ENCODE results near the gene LAMA3. TPM values are rescaled to one million over a fixed set of nuclear protein-coding genes. Genes with fewer than 3 reads are reported as not detected.

The LAMA3 gene
- under 1 TPM; 0.11 to 0.24 TPM for total RNA-seq

GRCh38 chr18:23689031-23689615 is at the start of gene LAMA3:
LAMA3 (plus strand) TSS chr18:23689453; CDS start chr18:23689684, 231 bp downstream.
- Mint-ChIP-seq H3K4me3 (peak within 1 kb of the TSS; percentile 57), H3K9me3 (no peaks in the 10 kb centered on the region), H3K27me3 (peaks cover 40% of the 10 kb centered on the region), H3K36me3 (ENCODE audit: low read depth) (no peaks in the 10 kb centered on the region), H3K27ac (no peak within 1 kb of the TSS), H3K4me1 (no peaks in the 10 kb centered on the region)
- ATAC-seq (replicated peaks) = peak; percentile 70

GRCh38 chr18:23640052-23640451 is 49.2 kb upstream of the LAMA3 start:
- Mint-ChIP-seq H3K9me3 (no peaks in the 10 kb centered on the region), H3K4me1 (peaks cover 4% of the 10 kb centered on the region), H3K4me3 (no peak overlapping the region), H3K36me3 (ENCODE audit: low read depth) (no peaks in the 10 kb centered on the region), H3K27me3 (peaks cover 11% of the 10 kb centered on the region), H3K27ac (no peak overlapping the region)
- no peak for ATAC-seq (replicated peaks)

- Mint-ChIP-seq H3K27me3 (peaks cover 11% of the 10 kb centered on the region), H3K4me1 (peaks cover 4% of the 10 kb centered on the region), H3K9me3 (no peaks in the 10 kb centered on the region), H3K4me3 (no peak overlapping the region), H3K27ac (no peak overlapping the region), H3K36me3 (ENCODE audit: low read depth) (no peaks in the 10 kb centered on the region)
- no peak for ATAC-seq (replicated peaks)
Measured at GRCh38 chr18:23641143-23641720, 48.0 kb upstream of the LAMA3 start.

GRCh38 chr18:23641937-23642666 is 47.2 kb upstream of the LAMA3 start:
- Mint-ChIP-seq H3K9me3 (no peaks in the 10 kb centered on the region), H3K4me3 (no peak overlapping the region), H3K4me1 (peaks cover 4% of the 10 kb centered on the region), H3K27ac (no peak overlapping the region), H3K27me3 (peaks cover 11% of the 10 kb centered on the region), H3K36me3 (ENCODE audit: low read depth) (no peaks in the 10 kb centered on the region)
- ATAC-seq (replicated peaks) = no peak

DNA sequence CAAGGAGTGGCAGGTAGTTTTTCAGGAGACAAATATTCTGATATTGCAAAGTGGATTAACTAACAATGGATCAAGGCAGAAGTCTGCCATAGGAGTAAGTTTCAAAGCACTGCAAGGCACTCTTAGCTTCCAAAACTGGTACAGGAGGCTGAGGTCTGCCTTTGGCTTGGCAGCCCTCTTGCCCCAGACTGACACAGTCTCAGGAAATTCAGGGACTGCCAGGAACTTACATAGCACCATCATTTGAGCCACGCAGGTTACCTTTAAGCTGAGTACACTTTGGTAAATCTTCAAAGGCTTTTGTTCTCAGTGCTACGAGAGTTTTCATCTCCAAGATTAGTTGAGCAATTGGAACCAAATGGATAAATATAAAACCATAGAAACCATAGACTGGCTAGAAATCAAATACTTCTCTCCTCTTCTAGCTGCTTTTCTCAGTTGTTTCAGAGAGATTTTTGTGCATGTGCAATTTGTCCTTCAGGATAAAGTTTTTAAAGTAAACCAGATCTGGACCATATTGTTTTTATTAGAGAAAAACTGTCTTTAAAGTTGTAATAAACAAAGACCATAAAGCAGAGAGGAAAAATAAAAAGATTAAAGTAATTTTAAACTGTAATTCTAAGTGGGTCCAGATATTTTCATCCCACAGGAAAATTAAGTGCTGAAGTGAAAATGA is 45.3 kb upstream of the LAMA3 start:
- ATAC-seq (replicated peaks) = no peak

DNA sequence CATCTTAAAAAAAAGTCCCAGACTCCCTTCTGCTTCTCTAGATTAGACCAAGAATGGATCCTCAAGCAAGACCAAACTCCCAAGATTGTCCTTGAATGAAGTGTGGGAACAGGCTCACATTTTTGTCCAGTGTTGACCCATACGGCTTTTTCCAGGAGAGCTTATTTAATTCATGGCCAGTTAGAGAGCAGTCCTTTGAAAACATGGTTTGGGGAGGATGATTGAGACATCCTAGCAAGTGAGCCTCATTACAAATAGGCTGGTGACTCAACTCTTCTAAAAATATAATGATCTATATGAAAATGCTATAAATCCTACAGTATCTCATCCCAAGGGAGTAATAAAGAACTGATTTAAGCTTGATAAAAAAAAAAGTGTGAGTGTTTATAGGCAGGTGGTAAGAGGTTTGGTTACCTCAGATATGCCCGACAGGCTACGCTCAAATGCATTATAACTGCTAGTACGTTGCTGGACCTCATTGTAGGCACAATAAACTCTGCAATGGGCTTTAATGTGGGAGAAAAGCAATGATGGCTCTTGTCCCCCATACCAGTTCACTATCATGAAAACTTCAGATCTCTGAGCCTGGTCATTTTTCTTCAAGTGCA is 43.6 kb upstream of the LAMA3 start:
- H3K36me3 Mint-ChIP-seq (ENCODE audit: low read depth) = no peaks in the 10 kb centered on the region
- H3K27me3 Mint-ChIP-seq = no peaks in the 10 kb centered on the region
- H3K4me3 Mint-ChIP-seq = no peak overlapping the region
- H3K27ac Mint-ChIP-seq = no peak overlapping the region
- peaks cover 4% of the 10 kb centered on the region for H3K4me1 Mint-ChIP-seq
- no peaks in the 10 kb centered on the region for H3K9me3 Mint-ChIP-seq
- no peak for ATAC-seq (replicated peaks)

More for the DNA sequence above, 45.3 kb upstream of the LAMA3 start:
- no peak overlapping the region for H3K4me3 Mint-ChIP-seq
- peaks cover 4% of the 10 kb centered on the region for H3K4me1 Mint-ChIP-seq
- peaks cover 3% of the 10 kb centered on the region for H3K27me3 Mint-ChIP-seq
- H3K36me3 Mint-ChIP-seq (ENCODE audit: low read depth) = no peaks in the 10 kb centered on the region
- no peak overlapping the region for H3K27ac Mint-ChIP-seq
- no peaks in the 10 kb centered on the region for H3K9me3 Mint-ChIP-seq

- Mint-ChIP-seq H3K36me3 (ENCODE audit: low read depth) (no peaks in the 10 kb centered on the region), H3K4me3 (no peak overlapping the region), H3K27ac (no peak overlapping the region), H3K9me3 (no peaks in the 10 kb centered on the region), H3K27me3 (no peaks in the 10 kb centered on the region), H3K4me1 (peaks cover 4% of the 10 kb centered on the region)
- ATAC-seq (replicated peaks) = no peak
Measured at GRCh38 chr18:23646282-23646681, 43.0 kb upstream of the LAMA3 start.

DNA sequence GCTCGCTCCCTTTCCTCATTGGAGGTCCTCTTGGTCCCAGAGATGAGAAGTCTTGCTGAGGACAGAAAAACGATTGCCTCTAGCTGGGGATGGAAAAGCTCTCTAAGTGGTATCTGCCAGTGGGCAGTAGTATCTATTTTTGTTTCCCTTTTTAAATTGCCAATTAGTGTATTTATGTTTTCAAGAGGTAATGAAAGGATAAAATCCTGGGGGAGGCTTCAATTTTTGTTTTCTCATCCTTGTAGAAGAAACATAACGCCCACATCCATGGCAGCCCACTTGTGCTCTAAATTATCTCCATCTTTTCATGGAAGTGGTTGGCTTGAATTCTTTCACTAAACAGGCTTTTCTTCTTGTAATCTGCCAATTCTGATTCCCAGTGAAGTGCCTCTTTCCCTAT is 40.8 kb upstream of the LAMA3 start:
- no peak for ATAC-seq (replicated peaks)
- Mint-ChIP-seq H3K4me1 (no peaks in the 10 kb centered on the region), H3K36me3 (ENCODE audit: low read depth) (no peaks in the 10 kb centered on the region)

GRCh38 chr18:23648940-23649607 is 40.2 kb upstream of the LAMA3 start:
- Mint-ChIP-seq H3K36me3 (ENCODE audit: low read depth) (no peaks in the 10 kb centered on the region), H3K9me3 (no peaks in the 10 kb centered on the region), H3K27me3 (peaks cover 3% of the 10 kb centered on the region), H3K4me1 (no peaks in the 10 kb centered on the region), H3K4me3 (no peak overlapping the region), H3K27ac (no peak overlapping the region)
- ATAC-seq (replicated peaks) = no peak

More for the DNA sequence above, 40.8 kb upstream of the LAMA3 start:
- H3K4me3 Mint-ChIP-seq = no peak overlapping the region
- H3K27me3 Mint-ChIP-seq = peaks cover 3% of the 10 kb centered on the region
- no peak overlapping the region for H3K27ac Mint-ChIP-seq
- H3K9me3 Mint-ChIP-seq = no peaks in the 10 kb centered on the region

GRCh38 chr18:23650968-23651927 is 38.0 kb upstream of the LAMA3 start:
- Mint-ChIP-seq H3K4me1 (no peaks in the 10 kb centered on the region), H3K27ac (no peak overlapping the region), H3K4me3 (no peak overlapping the region), H3K27me3 (peaks cover 3% of the 10 kb centered on the region), H3K9me3 (no peaks in the 10 kb centered on the region), H3K36me3 (ENCODE audit: low read depth) (no peaks in the 10 kb centered on the region)
- ATAC-seq (replicated peaks) = no peak

DNA sequence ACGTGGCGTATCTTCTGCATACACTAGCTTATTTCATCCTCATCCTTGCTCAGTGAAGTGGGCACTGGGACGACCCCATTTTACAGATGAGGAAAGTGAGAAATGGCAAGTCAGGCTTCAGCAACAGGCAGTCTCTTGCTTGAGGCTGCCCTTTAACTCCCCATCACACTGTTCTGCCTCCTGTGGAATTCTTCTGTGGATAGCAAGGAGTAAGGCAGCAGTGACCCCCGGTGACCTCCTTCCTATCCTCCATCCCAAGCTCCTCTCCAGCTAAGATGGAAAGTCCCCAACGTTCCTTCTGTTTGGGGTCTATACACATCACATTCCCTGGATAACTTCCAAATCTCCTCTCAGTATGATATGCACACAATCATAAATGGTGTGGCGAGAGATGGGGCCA is 37.0 kb upstream of the LAMA3 start:
- no peak for ATAC-seq (replicated peaks)
- Mint-ChIP-seq H3K27me3 (peaks cover 3% of the 10 kb centered on the region), H3K27ac (no peak overlapping the region), H3K36me3 (ENCODE audit: low read depth) (no peaks in the 10 kb centered on the region), H3K4me3 (no peak overlapping the region), H3K4me1 (no peaks in the 10 kb centered on the region), H3K9me3 (no peaks in the 10 kb centered on the region)

DNA sequence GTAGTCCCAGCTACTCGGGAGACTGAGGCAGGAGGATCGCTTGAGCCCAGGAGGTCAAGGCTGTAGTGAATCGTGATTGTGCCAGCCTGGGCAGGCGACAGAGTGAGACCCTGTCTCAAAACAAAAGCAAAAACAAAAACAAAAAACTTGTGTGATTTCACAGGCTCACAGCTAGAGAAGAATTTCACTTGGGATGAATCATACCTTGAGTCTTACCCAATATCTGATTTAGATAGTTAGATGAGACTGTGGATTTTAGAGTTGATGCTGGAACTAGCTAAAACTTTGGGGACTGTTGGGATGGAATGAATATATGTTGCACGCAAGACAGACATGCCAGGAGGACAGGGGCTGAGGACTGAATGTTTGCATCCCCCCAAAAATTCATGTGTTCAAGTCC is 31.0 kb upstream of the LAMA3 start:
- H3K4me1 Mint-ChIP-seq = peaks cover 16% of the 10 kb centered on the region
- no peak overlapping the region for H3K4me3 Mint-ChIP-seq
- peaks cover 24% of the 10 kb centered on the region for H3K27me3 Mint-ChIP-seq
- ATAC-seq (replicated peaks) = no peak
- H3K27ac Mint-ChIP-seq = no peak overlapping the region
- H3K9me3 Mint-ChIP-seq = no peaks in the 10 kb centered on the region
- H3K36me3 Mint-ChIP-seq (ENCODE audit: low read depth) = no peaks in the 10 kb centered on the region

DNA sequence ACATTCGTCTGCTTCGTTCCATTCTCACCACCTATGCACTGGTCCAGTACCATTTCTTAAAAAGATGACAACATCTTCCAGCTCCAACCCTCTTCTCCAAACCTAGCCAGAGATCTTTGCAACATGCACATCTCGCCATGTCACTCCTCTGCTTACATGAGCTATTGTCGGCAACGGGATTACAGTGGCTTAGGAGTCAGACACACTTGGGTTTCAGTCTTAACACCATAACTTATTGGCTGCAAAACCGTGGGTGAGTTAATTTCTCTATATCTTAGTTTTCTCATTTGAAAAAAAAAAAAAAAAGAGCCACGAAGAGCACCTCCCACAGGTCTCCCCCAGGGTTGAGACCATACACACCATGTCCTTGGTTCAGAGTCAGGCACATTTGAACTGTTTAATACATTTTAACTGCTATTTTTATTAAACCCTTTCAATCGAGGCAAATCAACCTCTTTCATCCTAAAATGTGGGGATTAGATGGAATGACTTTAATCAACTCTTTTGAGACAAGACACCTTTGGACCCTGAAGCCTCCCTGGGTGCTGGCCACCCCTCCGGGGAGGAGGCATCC is 27.4 kb upstream of the LAMA3 start:
- Mint-ChIP-seq H3K4me3 (peak overlapping the region; percentile 77), H3K27ac (no peak overlapping the region), H3K36me3 (ENCODE audit: low read depth) (no peaks in the 10 kb centered on the region), H3K27me3 (peaks cover 25% of the 10 kb centered on the region), H3K4me1 (peaks cover 16% of the 10 kb centered on the region), H3K9me3 (no peaks in the 10 kb centered on the region)
- ATAC-seq (replicated peaks) = peak; percentile 69

All from activated T-helper 17 cell treated with anti-CD3 and anti-CD28 coated beads, Interleukin-2, amount 50 U/mL, for 72 hours (primary cell).